Peyer's patch (tissue), 4 donors: ENCODE results near the gene ARPC5L. TPM values are rescaled to one million over a fixed set of nuclear protein-coding genes. Genes with fewer than 3 reads are reported as not detected.
A peak's percentile ranks its signal among the peaks of the same experiment; 100 is the strongest.

Experiments used
- DNase-seq, 3 donors: peaks; one replicate each; pipeline ENCODE4 v3.0.0-alpha.2; 2017 to 2019
- H3K27ac ChIP-seq, 4 donors: fragments of 200-600 bp; sonication (generic); one replicate each; pipeline ENCODE4 v1.5.1; 2016 to 2019
- H3K27me3 ChIP-seq, 2 donors: fragments of 200-600 bp; sonication (generic); one replicate each; pipeline ENCODE4 v1.5.1; 2019
- H3K36me3 ChIP-seq, 3 donors: fragments of 200-600 bp; sonication (generic); one replicate each; pipeline ENCODE4 v1.5.1; 2016 to 2019
- H3K4me1 ChIP-seq, 4 donors: fragments of 200-600 bp; sonication (generic); one replicate each; pipeline ENCODE4 v1.5.1; 2016 to 2019
- H3K4me3 ChIP-seq, 4 donors: fragments of 200-600 bp; sonication (generic); 1 replicate in 3 of 4; 2 replicates in 1 of 4; pipeline ENCODE4 v1.5.1; 2016 to 2019; ENCODE audit warnings: mild to moderate bottlenecking in 1 of 4
- H3K9me3 ChIP-seq, 4 donors: fragments of 200-600 bp; sonication (generic); one replicate each; pipeline ENCODE4 v1.5.1; 2016 to 2019; ENCODE audit warnings: mild to moderate bottlenecking in 1 of 4
- CTCF ChIP-seq, 6 experiments: fragments of 450-650 bp in 4 of 6; fragments of 200-600 bp in 2 of 6; sonication (generic) in 1 of 6; IDR thresholded peaks; one replicate each; pipeline ENCODE4 v1.5.1; 2017 to 2019; ENCODE audit warnings: antibody characterized with exemption in 6 of 6, mild to moderate bottlenecking in 3 of 6, moderate library complexity in 1 of 6
- POLR2A ChIP-seq, 2 donors: fragments of 450-650 bp; IDR thresholded peaks; one replicate each; pipeline ENCODE4 v1.5.1; 2017; ENCODE audit warnings: antibody characterized with exemption in 2 of 2, mild to moderate bottlenecking in 2 of 2, moderate library complexity in 2 of 2
- total RNA-seq, 4 donors: library from RNA; depleted of rRNA; stranded (reverse); fragments of >200 nt; gene quantifications; one replicate each; pipeline ENCODE4 v1.1.0, GENCODE V29; 2016

ARPC5L gene
- total RNA-seq, 4 donors from 2014 or later: 15.7 to 23.5 (median 18.0) TPM

GRCh38 chr9:124868511-124869465 lies 6.9 kb downstream of the ARPC5L start:
- TF ChIP-seq CTCF (IDR thresholded peaks at IDR 0.05) (no peak), POLR2A (IDR thresholded peaks at IDR 0.05) (peak; percentile 83 to 88)
- H3K4me3 ChIP-seq: peak overlapping the region; percentile 92 to 99 (median 96)
- no peaks in the 10 kb centered on the region for H3K27me3 ChIP-seq
- H3K9me3 ChIP-seq: no peaks in the 10 kb centered on the region
- peak overlapping the region; percentile 94 to 97 (median 95) for H3K27ac ChIP-seq
- H3K4me1 ChIP-seq: peaks cover 0 to 46% (median 23%) of the 10 kb centered on the region in 4 donors
- peak; percentile 84 to 94 (median 93) for DNase-seq
- peaks cover 0 to 11% (median 0%) of the 10 kb centered on the region in 3 donors for H3K36me3 ChIP-seq

- H3K4me1 ChIP-seq: peaks cover 0 to 50% (median 23%) of the 10 kb centered on the region in 4 donors
- H3K27ac ChIP-seq: peak overlapping the region; percentile 94 to 97 (median 95)
- H3K9me3 ChIP-seq: no peaks in the 10 kb centered on the region
- peak; percentile 25 to 67 (median 58) for DNase-seq
- TF ChIP-seq POLR2A (IDR thresholded peaks at IDR 0.05) (no peak), CTCF (IDR thresholded peaks at IDR 0.05) (no peak)
- no peaks in the 10 kb centered on the region for H3K27me3 ChIP-seq
- H3K36me3 ChIP-seq: peaks cover 0 to 17% (median 0%) of the 10 kb centered on the region in 3 donors
- H3K4me3 ChIP-seq: peak overlapping the region; percentile 92 to 99 (median 96)
These were observed 7.6 kb downstream of the ARPC5L start for GRCh38 chr9:124869466-124869985.

- DNase-seq: peak in 2 of 3 donors; percentile 86 to 88
- Histone ChIP-seq H3K36me3 (peaks cover 0 to 22% (median 0%) of the 10 kb centered on the region in 3 donors), H3K9me3 (no peaks in the 10 kb centered on the region), H3K27ac (peak overlapping the region; percentile 94 to 97 (median 95)), H3K4me3 (peak overlapping the region; percentile 92 to 99 (median 96)), H3K4me1 (peaks cover 0 to 50% (median 23%) of the 10 kb centered on the region in 4 donors), H3K27me3 (no peaks in the 10 kb centered on the region)
- TF ChIP-seq POLR2A (IDR thresholded peaks at IDR 0.05) (peak in 1 of 2 donors; percentile 13), CTCF (IDR thresholded peaks at IDR 0.05) (no peak)
These were observed 8.1 kb downstream of the ARPC5L start for GRCh38 chr9:124869986-124870560.

- no peak for TF ChIP-seq POLR2A (IDR thresholded peaks at IDR 0.05)
- H3K4me3 ChIP-seq: peak overlapping the region; percentile 92 to 99 (median 96)
- no peak for DNase-seq
- H3K27me3 ChIP-seq: no peaks in the 10 kb centered on the region
- peaks cover 0 to 50% (median 23%) of the 10 kb centered on the region in 4 donors for H3K4me1 ChIP-seq
- H3K27ac ChIP-seq: peak overlapping the region; percentile 94 to 97 (median 95)
- H3K36me3 ChIP-seq: peaks cover 0 to 29% (median 0%) of the 10 kb centered on the region in 3 donors
- H3K9me3 ChIP-seq: no peaks in the 10 kb centered on the region
These were observed 8.8 kb downstream of the ARPC5L start for GRCh38 chr9:124870723-124871122.

- H3K36me3 ChIP-seq: peaks cover 0 to 33% (median 0%) of the 10 kb centered on the region in 3 donors
- no peaks in the 10 kb centered on the region for H3K27me3 ChIP-seq
- TF ChIP-seq CTCF (IDR thresholded peaks at IDR 0.05) (no peak), POLR2A (IDR thresholded peaks at IDR 0.05) (no peak)
- no peak for DNase-seq
- H3K9me3 ChIP-seq: no peaks in the 10 kb centered on the region
- H3K4me3 ChIP-seq: peak overlapping the region in 3 of 4 donors; percentile 2 to 99 (median 97)
- H3K4me1 ChIP-seq: peaks cover 0 to 50% (median 23%) of the 10 kb centered on the region in 4 donors
- H3K27ac ChIP-seq: peak overlapping the region in 3 of 4 donors; percentile 21 to 97 (median 95)
These were observed 9.2 kb downstream of the ARPC5L start for GRCh38 chr9:124871156-124871561.
